ENCODE results near the gene BSG. TPM values are rescaled to one million over a fixed set of nuclear protein-coding genes. Genes with fewer than 3 reads are reported as not detected.
A peak's percentile ranks its signal among the peaks of the same experiment; 100 is the strongest.

Gene BSG
- total RNA-seq, 1 donor from 2014 or later, result 464 TPM

GRCh38 chr19:530134-531008, 42.0 kb upstream of the BSG start:
- Mint-ChIP-seq H3K27me3 (peaks cover 10% of the 10 kb centered on the region), H3K9me3 (ENCODE audit: low read depth) (no peaks in the 10 kb centered on the region), H3K27ac (peak overlapping the region; percentile 92), H3K4me3 (ENCODE audit: low read depth) (peak overlapping the region; percentile 80), H3K4me1 (ENCODE audit: low read depth) (peaks cover 7% of the 10 kb centered on the region), H3K36me3 (ENCODE audit: insufficient read depth) (no peaks in the 10 kb centered on the region)
- no peak for TF ChIP-seq CTCF (IDR thresholded peaks at IDR 0.05; ENCODE audit: unreplicated experiment)
- no peak for DNase-seq (ENCODE audit: low spot score, unreplicated experiment)

- no peaks in the 10 kb centered on the region for H3K9me3 Mint-ChIP-seq (ENCODE audit: low read depth)
- H3K27ac Mint-ChIP-seq, result peak overlapping the region; percentile 92
- H3K4me3 Mint-ChIP-seq (ENCODE audit: low read depth), result peak overlapping the region; percentile 80
- peak; percentile 92 for DNase-seq (ENCODE audit: low spot score, unreplicated experiment)
- H3K4me1 Mint-ChIP-seq (ENCODE audit: low read depth), result peaks cover 7% of the 10 kb centered on the region
- no peaks in the 10 kb centered on the region for H3K36me3 Mint-ChIP-seq (ENCODE audit: insufficient read depth)
- peaks cover 4% of the 10 kb centered on the region for H3K27me3 Mint-ChIP-seq
- no peak for TF ChIP-seq CTCF (IDR thresholded peaks at IDR 0.05; ENCODE audit: unreplicated experiment)
These were observed 41.2 kb upstream of the BSG start for GRCh38 chr19:531009-531752.

- peak within 1 kb of the TSS; percentile 82 for H3K4me3 Mint-ChIP-seq (ENCODE audit: low read depth)
- no peaks in the 10 kb centered on the region for H3K27me3 Mint-ChIP-seq
- no peaks in the 10 kb centered on the region for H3K9me3 Mint-ChIP-seq (ENCODE audit: low read depth)
- peak within 1 kb of the TSS; percentile 92 for H3K27ac Mint-ChIP-seq
- TF ChIP-seq CTCF (IDR thresholded peaks at IDR 0.05; ENCODE audit: unreplicated experiment), result no peak
- H3K4me1 Mint-ChIP-seq (ENCODE audit: low read depth), result peaks cover 7% of the 10 kb centered on the region
- no peak for DNase-seq (ENCODE audit: low spot score, unreplicated experiment)
- H3K36me3 Mint-ChIP-seq (ENCODE audit: insufficient read depth), result no peaks in the 10 kb centered on the region
These were observed 40.4 kb upstream of the BSG start, which contains the start of gene CDC34 for GRCh38 chr19:531753-532560. Gene CDC34, plus strand, starts transcription at chr19:531760. Its CDS starts 172 bp downstream, at chr19:531932.

- no peaks in the 10 kb centered on the region for H3K27me3 Mint-ChIP-seq
- TF ChIP-seq CTCF (IDR thresholded peaks at IDR 0.05; ENCODE audit: unreplicated experiment), result peak; percentile 59
- no peaks in the 10 kb centered on the region for H3K36me3 Mint-ChIP-seq (ENCODE audit: insufficient read depth)
- DNase-seq (ENCODE audit: low spot score, unreplicated experiment), result no peak
- H3K27ac Mint-ChIP-seq, result peak overlapping the region; percentile 97
- peaks cover 7% of the 10 kb centered on the region for H3K4me1 Mint-ChIP-seq (ENCODE audit: low read depth)
- peak overlapping the region; percentile 82 for H3K4me3 Mint-ChIP-seq (ENCODE audit: low read depth)
- H3K9me3 Mint-ChIP-seq (ENCODE audit: low read depth), result no peaks in the 10 kb centered on the region
These were observed 39.6 kb upstream of the BSG start for GRCh38 chr19:532561-533363.

Measured in progenitor cell of endocrine pancreas (in vitro differentiated cells).